ENCODE measurements around the gene LRRC25.

- TF ChIP-seq, protein P1, sequence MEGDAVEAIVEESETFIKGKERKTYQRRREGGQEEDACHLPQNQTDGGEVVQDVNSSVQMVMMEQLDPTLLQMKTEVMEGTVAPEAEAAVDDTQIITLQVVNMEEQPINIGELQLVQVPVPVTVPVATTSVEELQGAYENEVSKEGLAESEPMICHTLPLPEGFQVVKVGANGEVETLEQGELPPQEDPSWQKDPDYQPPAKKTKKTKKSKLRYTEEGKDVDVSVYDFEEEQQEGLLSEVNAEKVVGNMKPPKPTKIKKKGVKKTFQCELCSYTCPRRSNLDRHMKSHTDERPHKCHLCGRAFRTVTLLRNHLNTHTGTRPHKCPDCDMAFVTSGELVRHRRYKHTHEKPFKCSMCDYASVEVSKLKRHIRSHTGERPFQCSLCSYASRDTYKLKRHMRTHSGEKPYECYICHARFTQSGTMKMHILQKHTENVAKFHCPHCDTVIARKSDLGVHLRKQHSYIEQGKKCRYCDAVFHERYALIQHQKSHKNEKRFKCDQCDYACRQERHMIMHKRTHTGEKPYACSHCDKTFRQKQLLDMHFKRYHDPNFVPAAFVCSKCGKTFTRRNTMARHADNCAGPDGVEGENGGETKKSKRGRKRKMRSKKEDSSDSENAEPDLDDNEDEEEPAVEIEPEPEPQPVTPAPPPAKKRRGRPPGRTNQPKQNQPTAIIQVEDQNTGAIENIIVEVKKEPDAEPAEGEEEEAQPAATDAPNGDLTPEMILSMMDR (IDR thresholded peaks at IDR 0.05) = peak; percentile 48 to 67 (median 64)
- TF ChIP-seq POLR2A (IDR thresholded peaks at IDR 0.05) = no peak
- TF ChIP-seq EP300 (IDR thresholded peaks at IDR 0.05) = no peak
Measured at GRCh38 chr19:18349524-18350128, 47.8 kb downstream of the LRRC25 start.
